HepG2 (cell line): Measurements from ENCODE around the gene CACNA1H. TPM values are rescaled to one million over a fixed set of nuclear protein-coding genes. Genes with fewer than 3 reads are reported as not detected.

Experiments
- CBX2 ChIP-seq, 2 experiments: fragments of 200-600 bp in 1 of 2; sonication (generic); formaldehyde crosslinking in 1 of 2; IDR thresholded peaks; 2 replicates each; pipeline versions ENCODE4 v1.7.0 to v1.8.1; 2018 to 2022; ENCODE audit warnings: low read depth in 2 of 2, low read length in 1 of 2, mild to moderate bottlenecking in 1 of 2, missing genetic modification reagents in 1 of 2
- EED ChIP-seq: sonication (generic); formaldehyde crosslinking; IDR thresholded peaks from 2 replicates; pipeline ENCODE4 v1.5.0; 2020; ENCODE audit warnings: mild to moderate bottlenecking, missing genetic modification reagents
- FOXO1 ChIP-seq: sonication (generic); formaldehyde crosslinking; IDR thresholded peaks from 2 replicates; pipeline ENCODE4 v1.4.0; 2020; ENCODE audit warnings: missing genetic modification reagents
- GLI4 ChIP-seq: sonication (generic); formaldehyde crosslinking; IDR thresholded peaks from 2 replicates; pipeline ENCODE4 v1.5.1; 2020; ENCODE audit warnings: missing genetic modification reagents, mild to moderate bottlenecking, moderate library complexity, borderline replicate concordance
- HOXA9 ChIP-seq: sonication (generic); formaldehyde crosslinking; IDR thresholded peaks from 2 replicates; pipeline ENCODE4 v1.8.1; 2022; ENCODE audit warnings: missing genetic modification reagents, mild to moderate bottlenecking, moderate library complexity, borderline replicate concordance
- KDM2A ChIP-seq: sonication (generic); formaldehyde crosslinking; IDR thresholded peaks from 2 replicates; pipeline ENCODE4 v1.4.0; 2020; ENCODE audit warnings: low read depth, missing genetic modification reagents, borderline replicate concordance
- KDM3A ChIP-seq: IDR thresholded peaks from 2 replicates; pipeline ENCODE4 v1.6.1; 2018; ENCODE audit warnings: low read depth, missing compliant biosample characterization
- KDM4B ChIP-seq: sonication (generic); formaldehyde crosslinking; IDR thresholded peaks from 2 replicates; pipeline ENCODE4 v1.4.0; 2020; ENCODE audit warnings: missing genetic modification reagents
- MTA3 ChIP-seq: sonication (generic); formaldehyde crosslinking; IDR thresholded peaks from 2 replicates; pipeline ENCODE4 v1.4.0; 2020; ENCODE audit warnings: missing genetic modification reagents
- MZF1 ChIP-seq: sonication (generic); formaldehyde crosslinking; IDR thresholded peaks from 2 replicates; pipeline ENCODE4 v1.8.1; 2023; ENCODE audit warnings: mild to moderate bottlenecking, missing genetic modification reagents, borderline replicate concordance
- RAD21 ChIP-seq: fragments of 450-650 bp; formaldehyde crosslinking; IDR thresholded peaks from 2 replicates; pipeline ENCODE4 v1.5.0; 2020; ENCODE audit warnings: mild to moderate bottlenecking
- RAD51 ChIP-seq: fragments of 450-650 bp; IDR thresholded peaks from 2 replicates; pipeline ENCODE4 v1.6.1; 2016; ENCODE audit warnings: borderline replicate concordance
- RXRA ChIP-seq: sonication (generic); formaldehyde crosslinking; IDR thresholded peaks from 2 replicates; pipeline ENCODE4 v1.5.1; 2020; ENCODE audit warnings: missing genetic modification reagents
- SMC3 ChIP-seq: IDR thresholded peaks from 2 replicates; pipeline ENCODE4 v1.6.1; 2011; ENCODE audit warnings: low read length, improper control_type of control experiment
- SPEN ChIP-seq: sonication (generic); formaldehyde crosslinking; IDR thresholded peaks from 2 replicates; pipeline ENCODE4 v1.5.1; 2020; ENCODE audit warnings: low read depth, mild to moderate bottlenecking, missing genetic modification reagents
- STAG1 ChIP-seq: sonication (generic); formaldehyde crosslinking; IDR thresholded peaks from 2 replicates; pipeline ENCODE4 v1.4.0; 2020; ENCODE audit warnings: missing genetic modification reagents
- YY1 ChIP-seq: IDR thresholded peaks from 2 replicates; pipeline ENCODE4 v1.6.1; 2011; ENCODE audit warnings: low read length, low read depth, moderate library complexity, mild to moderate bottlenecking; ENCODE audit not compliant: insufficient read depth, insufficient replicate concordance
- ZBTB20 ChIP-seq: sonication (generic); formaldehyde crosslinking; IDR thresholded peaks from 2 replicates; pipeline ENCODE4 v1.8.1; 2023; ENCODE audit warnings: missing genetic modification reagents, low read depth, mild to moderate bottlenecking, borderline replicate concordance
- ZFP41 ChIP-seq: sonication (generic); formaldehyde crosslinking; IDR thresholded peaks from 2 replicates; pipeline ENCODE4 v1.4.0; 2020; ENCODE audit warnings: mild to moderate bottlenecking, missing genetic modification reagents, borderline replicate concordance
- ZNF558 ChIP-seq: sonication (generic); formaldehyde crosslinking; IDR thresholded peaks from 2 replicates; pipeline ENCODE4 v1.9.0; 2022; ENCODE audit warnings: mild to moderate bottlenecking, missing genetic modification reagents, borderline replicate concordance
- ZNF615 ChIP-seq: sonication (generic); formaldehyde crosslinking; IDR thresholded peaks from 2 replicates; pipeline ENCODE4 v1.5.0; 2020; ENCODE audit warnings: mild to moderate bottlenecking, missing genetic modification reagents, borderline replicate concordance
- ZNF740 ChIP-seq: sonication (generic); formaldehyde crosslinking; IDR thresholded peaks from 2 replicates; pipeline ENCODE4 v1.4.0; 2020; ENCODE audit warnings: missing genetic modification reagents
- polyA plus RNA-seq, 8 experiments: library from polyadenylated mRNA; depleted of rRNA in 3 of 8; stranded (reverse) in 7 of 8; unstranded in 1 of 8; fragments of >200 nt; fragmentation: Illumina TruSeq in 4 of 8; extraction: Trizol in 4 of 8; gene quantifications; 2 replicates each; pipeline versions ENCODE4 v1.2.1 to v1.2.3, GENCODE V29; 2011 to 2016; ENCODE audit warnings: low read depth in 4 of 8, missing spikeins in 1 of 8, mixed read lengths in 1 of 8; ENCODE audit not compliant: insufficient read depth in 1 of 8
- total RNA-seq, 5 experiments: library from RNA; depleted of rRNA; stranded (reverse); fragments of >200 nt; fragmentation: Illumina TruSeq; extraction: Trizol; gene quantifications; 2 replicates each; pipeline ENCODE4 v1.2.3, GENCODE V29; 2016; ENCODE audit warnings: low read depth in 1 of 5
- TF ChIP-seq, protein P1 (sequence below): IDR thresholded peaks from 2 replicates; pipeline ENCODE4 v1.6.1; 2012; ENCODE audit warnings: inconsistent platforms
- TF ChIP-seq, protein P2 (sequence below): sonication (generic); formaldehyde crosslinking; IDR thresholded peaks from 2 replicates; pipeline ENCODE4 v1.5.0; 2020; ENCODE audit warnings: missing genetic modification reagents, mild to moderate bottlenecking, borderline replicate concordance
- TF ChIP-seq, protein P3 (sequence below): sonication (generic); formaldehyde crosslinking; IDR thresholded peaks from 2 replicates; pipeline ENCODE4 v1.5.1; 2020; ENCODE audit warnings: mild to moderate bottlenecking, missing genetic modification reagents

CACNA1H gene
- total and polyA plus RNA-seq, 2 of the 13 experiments (the other 11 are each of a cell fraction or from before 2014, with no cell fraction given), result 0.40 to 1.8 TPM

DNA sequence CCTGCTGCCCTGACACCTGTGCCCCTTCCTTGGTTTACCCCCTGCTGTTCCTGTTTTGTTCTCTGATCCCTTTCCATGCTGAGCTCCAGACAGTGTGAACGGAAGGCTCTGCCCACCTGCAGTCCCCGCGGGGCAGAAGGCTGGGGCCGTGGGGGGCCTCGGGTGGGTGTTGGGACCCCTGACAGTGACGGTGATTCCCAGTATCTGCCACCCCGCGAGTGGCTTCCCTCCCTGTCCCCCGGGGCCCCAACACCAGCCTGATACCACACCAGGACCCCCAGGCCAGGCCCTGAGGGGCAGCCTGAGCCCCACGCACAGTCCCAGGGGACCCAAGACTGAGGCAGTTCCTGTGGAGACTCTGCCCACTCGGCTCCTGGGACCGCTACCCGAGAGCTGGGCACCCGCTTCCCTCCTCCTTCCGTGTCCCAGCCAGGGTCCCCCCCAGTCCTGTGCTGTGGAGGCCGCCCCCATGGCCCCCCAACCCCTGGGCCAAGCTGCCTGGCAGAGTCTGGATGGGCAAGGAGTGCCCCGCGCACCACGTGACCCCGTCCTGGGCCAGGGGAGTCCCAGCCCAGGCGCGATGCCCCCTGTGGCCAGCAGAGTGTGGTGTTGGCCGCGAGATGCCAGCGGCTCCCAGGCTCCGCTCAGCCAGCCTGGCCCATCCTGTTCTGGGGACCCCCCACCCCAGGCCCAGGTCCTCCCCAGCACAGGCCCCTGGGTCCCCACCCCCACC lies 46.9 kb upstream of the CACNA1H start (continued):
- TF ChIP-seq, protein P1, sequence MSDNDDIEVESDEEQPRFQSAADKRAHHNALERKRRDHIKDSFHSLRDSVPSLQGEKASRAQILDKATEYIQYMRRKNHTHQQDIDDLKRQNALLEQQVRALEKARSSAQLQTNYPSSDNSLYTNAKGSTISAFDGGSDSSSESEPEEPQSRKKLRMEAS, result peak; percentile 50; the same call in 1 of the 2 replicates
- TF ChIP-seq EED (CRISPR knock-in tag) (no peak), ZNF558 (no peak), RXRA (CRISPR knock-in tag) (peak; percentile 47; the same call in 1 of the 2 replicates), RAD21 (CRISPR knock-in tag) (peak; percentile 94), ZNF615 (CRISPR knock-in tag) (no peak), HOXA9 (CRISPR knock-in tag) (no peak), GLI4 (CRISPR knock-in tag) (no peak), SPEN (CRISPR knock-in tag) (0 out of 2 replicates have a peak, but pooled peaks have one; percentile 38), MZF1 (CRISPR knock-in tag) (no peak), STAG1 (CRISPR knock-in tag) (peak; percentile 96), KDM2A (CRISPR knock-in tag) (peak; percentile 87), YY1 (peak; percentile 29), KDM4B (CRISPR knock-in tag) (0 out of 2 replicates have a peak, but pooled peaks have one; percentile 44), CBX2 (IDR thresholded peaks at IDR 0.05; ENCODE audit: low read depth, low read length) (no peak), CBX2 (CRISPR knock-in tag; IDR thresholded peaks at IDR 0.05; ENCODE audit: low read depth) (no peak), ZNF740 (no peak), KDM3A (CRISPR knock-in tag) (0 out of 2 replicates have a peak, but pooled peaks have one; percentile 24), ZBTB20 (CRISPR knock-in tag) (no peak), SMC3 (peak; percentile 66; the same call in 1 of the 2 replicates), MTA3 (CRISPR knock-in tag) (no peak), FOXO1 (CRISPR knock-in tag) (peak; percentile 30; the same call in 1 of the 2 replicates), RAD51 (peak; percentile 85), ZFP41 (no peak)
- TF ChIP-seq, protein P2, sequence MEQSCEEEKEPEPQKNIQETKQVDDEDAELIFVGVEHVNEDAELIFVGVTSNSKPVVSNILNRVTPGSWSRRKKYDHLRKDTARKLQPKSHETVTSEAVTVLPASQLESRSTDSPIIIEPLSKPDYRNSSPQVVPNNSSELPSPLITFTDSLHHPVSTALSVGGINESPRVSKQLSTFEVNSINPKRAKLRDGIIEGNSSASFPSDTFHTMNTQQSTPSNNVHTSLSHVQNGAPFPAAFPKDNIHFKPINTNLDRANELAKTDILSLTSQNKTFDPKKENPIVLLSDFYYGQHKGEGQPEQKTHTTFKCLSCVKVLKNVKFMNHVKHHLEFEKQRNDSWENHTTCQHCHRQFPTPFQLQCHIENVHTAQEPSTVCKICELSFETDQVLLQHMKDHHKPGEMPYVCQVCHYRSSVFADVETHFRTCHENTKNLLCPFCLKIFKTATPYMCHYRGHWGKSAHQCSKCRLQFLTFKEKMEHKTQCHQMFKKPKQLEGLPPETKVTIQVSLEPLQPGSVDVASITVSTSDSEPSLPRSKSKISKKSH, result 0 out of 2 replicates have a peak, but pooled peaks have one; percentile 33
- TF ChIP-seq, protein P3, sequence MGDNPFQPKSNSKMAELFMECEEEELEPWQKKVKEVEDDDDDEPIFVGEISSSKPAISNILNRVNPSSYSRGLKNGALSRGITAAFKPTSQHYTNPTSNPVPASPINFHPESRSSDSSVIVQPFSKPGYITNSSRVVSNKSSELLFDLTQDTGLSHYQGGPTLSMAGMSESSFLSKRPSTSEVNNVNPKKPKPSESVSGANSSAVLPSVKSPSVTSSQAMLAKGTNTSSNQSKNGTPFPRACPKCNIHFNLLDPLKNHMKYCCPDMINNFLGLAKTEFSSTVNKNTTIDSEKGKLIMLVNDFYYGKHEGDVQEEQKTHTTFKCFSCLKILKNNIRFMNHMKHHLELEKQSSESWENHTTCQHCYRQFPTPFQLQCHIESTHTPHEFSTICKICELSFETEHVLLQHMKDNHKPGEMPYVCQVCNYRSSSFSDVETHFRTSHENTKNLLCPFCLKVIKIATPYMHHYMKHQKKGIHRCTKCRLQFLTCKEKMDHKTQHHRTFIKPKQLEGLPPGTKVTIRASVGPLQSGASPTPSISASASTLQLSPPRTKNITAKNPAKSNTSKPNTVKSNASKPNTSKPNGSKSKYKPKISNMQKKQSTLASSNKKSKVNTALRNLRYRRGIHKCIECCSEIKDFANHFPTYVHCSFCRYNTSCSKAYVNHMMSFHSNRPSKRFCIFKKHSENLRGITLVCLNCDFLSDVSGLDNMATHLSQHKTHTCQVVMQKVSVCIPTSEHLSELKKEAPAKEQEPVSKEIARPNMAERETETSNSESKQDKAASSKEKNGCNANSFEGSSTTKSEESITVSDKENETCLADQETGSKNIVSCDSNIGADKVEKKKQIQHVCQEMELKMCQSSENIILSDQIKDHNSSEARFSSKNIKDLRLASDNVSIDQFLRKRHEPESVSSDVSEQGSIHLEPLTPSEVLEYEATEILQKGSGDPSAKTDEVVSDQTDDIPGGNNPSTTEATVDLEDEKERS, result no peak
